ENCODE results near the gene CCND1. TPM values are rescaled to one million over a fixed set of nuclear protein-coding genes. Genes with fewer than 3 reads are reported as not detected.
A peak's percentile ranks its signal among the peaks of the same experiment; 100 is the strongest.

Gene CCND1
- total RNA-seq, 1 experiment from 2014 or later = 346 TPM

DNA sequence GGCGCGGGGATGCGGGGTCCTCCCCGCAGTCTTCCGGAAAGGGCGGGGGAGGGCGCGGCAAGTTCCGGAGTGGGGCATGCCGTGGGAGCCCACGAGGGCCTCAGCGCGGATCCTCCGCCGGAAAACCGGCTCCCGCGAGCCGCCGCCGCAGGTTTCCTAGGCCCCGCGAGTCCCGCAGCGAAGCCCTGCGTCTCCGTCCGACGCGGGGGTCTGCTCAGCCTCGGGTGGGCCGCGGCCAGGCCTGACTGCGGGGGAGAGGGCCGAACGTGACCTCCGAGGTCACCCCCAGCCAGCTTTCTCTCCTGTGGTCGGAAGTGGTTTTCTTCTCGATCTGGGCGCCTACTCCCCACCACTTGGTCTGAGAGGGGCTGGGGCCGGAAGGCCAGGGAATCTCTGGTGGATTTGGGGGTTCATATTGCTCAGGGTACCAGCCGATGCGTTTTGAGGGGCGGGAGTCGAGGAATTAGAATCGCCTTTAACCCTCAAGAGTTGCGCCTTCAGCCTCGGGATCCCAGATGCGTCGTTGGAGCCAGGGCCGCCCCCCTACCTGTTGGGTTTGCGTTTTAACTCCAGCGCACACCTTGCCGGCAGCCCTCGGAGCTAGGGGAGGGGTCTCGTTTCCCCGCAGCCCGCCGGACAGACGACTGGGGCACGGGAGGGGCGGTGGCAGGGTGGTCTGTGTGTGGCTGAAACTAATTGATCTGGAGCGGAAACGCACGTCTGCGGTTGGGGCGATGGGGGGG, 3.6 kb upstream of the CCND1 start:
- Histone ChIP-seq H4K20me1 (ENCODE audit: insufficient read depth) (no peaks in the 10 kb centered on the region), H3K4me1 (replicated peaks; ENCODE audit: insufficient read depth) (peaks cover 22% of the 10 kb centered on the region; the same call in 1 of the 2 replicates), H3K4me2 (peak overlapping the region; percentile 86), H3K4me3 (peak overlapping the region; percentile 99), H3K9me3 (ENCODE audit: insufficient read depth, low read depth) (no peaks in the 10 kb centered on the region), H2AFZ (peak overlapping the region; percentile 72), H3K9me2 (ENCODE audit: insufficient read depth) (no peaks in the 10 kb centered on the region), H3K79me2 (ENCODE audit: low read depth) (peaks cover 36% of the 10 kb centered on the region), H3K36me3 (ENCODE audit: low read depth) (no peaks in the 10 kb centered on the region), H3F3A (ENCODE audit: insufficient read depth, low read depth) (peaks cover 32% of the 10 kb centered on the region), H3K27me3 (ENCODE audit: insufficient read depth, low read depth) (no peaks in the 10 kb centered on the region), H3K27ac (peak overlapping the region; percentile 93)
- BruUV-seq (replicated peaks) = TSS peak; percentile 30
- DNase-seq = peak in 1 of 2 experiments; percentile 35
- CTCF ChIA-PET = interaction anchor here (0.6 kb wide), 1 partner anchor 200 kb away, joined by 3 read pairs; no protein-coding TSS in a partner anchor
- intact Hi-C loops (cut with micrococcal nuclease; ENCODE audit: unreplicated experiment) = loop anchor here (5.0 kb wide), 1 partner anchor 95 kb away; no protein-coding TSS in a partner anchor
- no peak for TF ChIP-seq CTCF (conservative IDR thresholded peaks at IDR 0.05)
- no peak for TF ChIP-seq EZH2 (IDR thresholded peaks at IDR 0.05; ENCODE audit: low read depth)
- POLR2A ChIA-PET (ENCODE audit: unreplicated experiment) = interaction anchor here (0.6 to 0.8 kb wide), 3 partner anchors 62 to 1815 kb away, joined by 3 to 28 read pairs (median 8); no protein-coding TSS in a partner anchor

- Histone ChIP-seq H4K20me1 (ENCODE audit: insufficient read depth) (no peaks in the 10 kb centered on the region), H3F3A (ENCODE audit: insufficient read depth, low read depth) (peaks cover 35% of the 10 kb centered on the region), H3K4me1 (replicated peaks; ENCODE audit: insufficient read depth) (peaks cover 22% of the 10 kb centered on the region; the same call in 1 of the 2 replicates), H3K4me3 (peak overlapping the region; percentile 99), H3K27ac (peak overlapping the region; percentile 93), H3K36me3 (ENCODE audit: low read depth) (peaks cover 3% of the 10 kb centered on the region; the same call in 1 of the 2 replicates), H3K79me2 (ENCODE audit: low read depth) (peaks cover 45% of the 10 kb centered on the region), H3K4me2 (peak overlapping the region; percentile 86), H3K27me3 (ENCODE audit: insufficient read depth, low read depth) (no peaks in the 10 kb centered on the region), H3K9me3 (ENCODE audit: insufficient read depth, low read depth) (no peaks in the 10 kb centered on the region), H2AFZ (peak overlapping the region; percentile 72), H3K9me2 (ENCODE audit: insufficient read depth) (no peaks in the 10 kb centered on the region)
- TF ChIP-seq CTCF (conservative IDR thresholded peaks at IDR 0.05) = no peak; the same call in 1 of the 2 replicates
- no peak for TF ChIP-seq EZH2 (IDR thresholded peaks at IDR 0.05; ENCODE audit: low read depth)
- intact Hi-C loops (cut with micrococcal nuclease; ENCODE audit: unreplicated experiment) = loop anchor here (1.0 to 5.0 kb wide), 3 partner anchors 96 to 515 kb away; no protein-coding TSS in a partner anchor
- ChIA-PET POLR2A (ENCODE audit: unreplicated experiment) (interaction anchor here (0.6 to 1.0 kb wide), 10 partner anchors 194 to 1814 kb away, joined by 3 to 26 read pairs (median 5); no protein-coding TSS in a partner anchor), CTCF (interaction anchor here (0.6 to 1.0 kb wide), 2 partner anchors 118 to 201 kb away, joined by 3 to 6 read pairs; no protein-coding TSS in a partner anchor)
- no TSS peak for BruUV-seq (replicated peaks)
- peak; percentile 85 to 87 for DNase-seq
These were observed 2.8 kb upstream of the CCND1 start for GRCh38 chr11:69637941-69638871.

Data from PC-9 (cell line).